ENCODE measurements around the gene ZNF692. TPM values are rescaled to one million over a fixed set of nuclear protein-coding genes. Genes with fewer than 3 reads are reported as not detected.

Gene ZNF692
- total RNA-seq, 1 donor from 2014 or later, result 80.1 TPM

DNA sequence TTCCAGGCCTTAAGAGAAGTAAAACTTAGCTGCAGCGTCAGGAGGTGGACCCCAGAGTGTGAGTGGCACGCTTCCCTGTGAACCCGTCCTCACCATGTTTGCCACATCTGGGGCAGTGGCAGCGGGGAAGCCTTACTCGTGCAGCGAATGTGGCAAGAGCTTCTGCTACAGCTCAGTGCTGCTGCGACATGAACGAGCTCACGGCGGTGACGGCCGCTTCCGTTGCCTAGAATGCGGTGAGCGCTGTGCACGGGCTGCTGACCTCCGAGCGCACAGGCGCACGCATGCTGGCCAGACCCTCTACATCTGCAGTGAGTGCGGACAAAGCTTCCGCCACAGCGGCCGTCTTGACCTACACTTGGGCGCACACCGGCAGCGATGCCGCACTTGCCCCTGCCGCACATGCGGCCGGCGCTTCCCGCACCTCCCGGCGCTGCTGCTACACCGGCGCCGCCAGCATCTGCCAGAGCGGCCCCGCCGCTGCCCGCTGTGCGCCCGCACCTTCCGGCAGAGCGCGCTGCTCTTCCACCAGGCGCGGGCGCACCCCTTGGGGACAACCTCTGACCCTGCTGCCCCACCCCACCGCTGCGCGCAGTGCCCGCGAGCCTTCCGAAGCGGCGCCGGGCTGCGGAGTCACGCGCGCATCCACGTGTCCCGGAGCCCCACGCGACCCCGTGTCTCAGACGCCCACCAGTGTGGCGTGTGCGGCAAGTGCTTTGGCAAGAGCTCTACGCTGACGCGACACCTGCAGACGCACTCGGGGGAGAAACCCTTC is 11.5 kb downstream of the ZNF692 start:
- TF ChIP-seq CTCF (IDR thresholded peaks at IDR 0.05; ENCODE audit: unreplicated experiment), result no peak
- no peak for DNase-seq (ENCODE audit: low spot score in 2 of 2, unreplicated experiment in 2 of 2)
- Mint-ChIP-seq H3K27ac (no peak overlapping the region), H3K4me1 (no peaks in the 10 kb centered on the region), H3K27me3 (ENCODE audit: low read depth) (no peaks in the 10 kb centered on the region), H3K9me3 (no peaks in the 10 kb centered on the region), H3K4me3 (no peak overlapping the region), H3K36me3 (peaks cover 15% of the 10 kb centered on the region)

DNA sequence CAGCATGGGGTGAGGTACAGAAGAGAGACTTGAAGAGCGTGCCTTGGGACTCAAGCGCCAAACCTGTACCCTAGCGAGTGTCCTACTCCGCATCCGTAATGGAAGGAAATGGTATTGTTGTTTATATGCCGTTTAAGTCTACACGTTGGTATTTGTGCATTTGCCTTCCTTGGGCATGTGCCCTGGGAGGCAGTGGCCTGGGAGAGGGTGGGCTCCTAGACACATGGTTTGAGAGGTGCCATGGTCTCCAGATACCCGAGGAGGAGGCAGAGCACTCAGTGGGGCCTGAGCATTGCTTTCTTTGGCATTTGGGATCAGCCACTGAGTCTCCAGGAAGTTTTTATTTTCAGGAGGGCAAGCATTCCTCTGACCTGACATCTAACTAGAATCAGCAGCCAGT is 14.4 kb downstream of the ZNF692 start:
- DNase-seq (ENCODE audit: low spot score in 2 of 2, unreplicated experiment in 2 of 2), result no peak
- Mint-ChIP-seq H3K4me1 (peaks cover 10% of the 10 kb centered on the region), H3K27ac (no peak overlapping the region), H3K36me3 (peaks cover 12% of the 10 kb centered on the region), H3K27me3 (ENCODE audit: low read depth) (no peaks in the 10 kb centered on the region), H3K9me3 (no peaks in the 10 kb centered on the region), H3K4me3 (no peak overlapping the region)
- TF ChIP-seq CTCF (IDR thresholded peaks at IDR 0.05; ENCODE audit: unreplicated experiment), result no peak

DNA sequence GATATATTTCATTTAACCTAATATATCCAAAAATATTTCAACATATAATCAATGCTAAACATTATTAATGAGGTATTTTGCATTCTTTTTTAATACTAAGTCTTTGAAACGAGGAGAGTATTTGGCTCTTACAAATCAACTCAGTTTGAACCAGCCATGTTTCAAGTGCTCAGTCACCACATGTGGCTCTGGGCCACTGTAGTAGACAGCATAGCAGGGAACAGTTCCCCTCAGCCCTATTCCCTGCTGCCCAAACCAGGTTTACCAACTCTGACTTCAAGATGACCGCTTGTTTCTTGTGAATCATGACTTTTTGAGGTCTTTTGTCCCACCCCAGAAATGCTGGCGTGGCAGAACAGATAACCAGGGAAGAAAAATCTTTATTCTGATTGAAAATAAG is 15.2 kb downstream of the ZNF692 start:
- H3K27ac Mint-ChIP-seq, result no peak overlapping the region
- no peaks in the 10 kb centered on the region for H3K27me3 Mint-ChIP-seq (ENCODE audit: low read depth)
- peaks cover 8% of the 10 kb centered on the region for H3K36me3 Mint-ChIP-seq
- H3K4me1 Mint-ChIP-seq, result peaks cover 15% of the 10 kb centered on the region
- no peaks in the 10 kb centered on the region for H3K9me3 Mint-ChIP-seq
- no peak overlapping the region for H3K4me3 Mint-ChIP-seq
- DNase-seq (ENCODE audit: low spot score in 2 of 2, unreplicated experiment in 2 of 2), result no peak
- no peak for TF ChIP-seq CTCF (IDR thresholded peaks at IDR 0.05; ENCODE audit: unreplicated experiment)

DNA sequence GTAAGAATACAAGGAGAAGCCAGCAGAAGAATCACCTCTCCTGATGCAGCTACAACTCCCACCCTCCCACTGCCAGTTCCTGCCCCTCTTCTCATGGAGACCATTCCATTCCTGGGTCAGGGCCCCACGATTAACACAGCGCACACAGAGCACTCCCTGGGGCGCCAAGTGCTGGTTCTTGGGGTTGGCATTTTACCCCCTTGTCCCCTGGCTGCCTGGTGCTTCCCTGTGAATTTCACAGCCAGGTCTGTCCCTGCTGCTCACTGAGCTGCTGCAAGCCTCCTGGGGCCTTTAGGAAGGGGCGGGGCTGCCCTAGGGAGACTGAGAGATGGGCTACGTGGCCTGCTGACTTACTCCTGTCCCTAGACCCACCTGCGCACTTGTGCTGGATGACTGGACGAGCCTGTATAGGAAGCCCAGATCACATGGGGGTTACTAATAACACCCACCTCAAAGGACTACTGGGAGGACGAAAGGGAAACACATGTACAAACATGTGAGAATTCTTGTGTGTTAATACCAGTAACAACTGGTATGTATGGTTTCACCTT is 16.0 kb downstream of the ZNF692 start:
- peaks cover 6% of the 10 kb centered on the region for H3K36me3 Mint-ChIP-seq
- H3K4me1 Mint-ChIP-seq, result peaks cover 15% of the 10 kb centered on the region
- no peaks in the 10 kb centered on the region for H3K27me3 Mint-ChIP-seq (ENCODE audit: low read depth)
- TF ChIP-seq CTCF (IDR thresholded peaks at IDR 0.05; ENCODE audit: unreplicated experiment), result no peak
- no peaks in the 10 kb centered on the region for H3K9me3 Mint-ChIP-seq
- H3K27ac Mint-ChIP-seq, result peak overlapping the region; percentile 76
- H3K4me3 Mint-ChIP-seq, result no peak overlapping the region
- no peak for DNase-seq (ENCODE audit: low spot score in 2 of 2, unreplicated experiment in 2 of 2)

DNA sequence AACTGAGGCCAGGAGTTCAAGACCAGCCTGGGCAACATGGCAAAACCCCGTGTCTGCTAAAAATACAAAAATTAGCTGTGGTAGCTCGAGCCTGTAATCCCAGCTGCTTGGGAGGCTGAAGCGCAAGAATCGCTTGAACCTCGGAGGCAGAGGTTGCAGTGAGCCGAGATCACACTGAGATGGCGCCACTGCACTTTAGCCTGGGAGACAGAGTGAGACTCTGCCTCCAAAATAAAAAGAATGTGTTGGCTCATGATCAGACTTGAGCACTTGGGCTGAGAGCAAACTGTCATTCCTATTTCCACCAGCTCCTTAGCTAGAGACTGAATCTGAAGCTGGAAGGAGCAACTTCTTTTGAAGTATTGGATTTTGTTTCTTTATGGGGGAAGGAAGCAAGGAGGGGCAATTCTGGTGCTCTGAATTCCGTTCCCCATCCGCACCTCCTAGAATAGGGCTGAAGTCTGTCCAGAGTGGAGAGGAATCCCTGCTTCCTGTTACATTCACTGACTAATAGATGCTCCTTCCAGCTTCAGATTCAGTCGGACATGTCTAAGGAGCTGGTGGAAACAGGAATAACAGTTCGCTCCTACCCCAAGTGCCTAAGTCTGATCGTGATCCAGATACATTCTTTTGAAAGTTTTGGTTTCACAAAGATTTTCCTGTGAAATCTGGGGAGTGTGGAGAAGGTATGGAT is 17.0 kb downstream of the ZNF692 start:
- Mint-ChIP-seq H3K27ac (peak overlapping the region; percentile 76), H3K9me3 (no peaks in the 10 kb centered on the region), H3K36me3 (peaks cover 6% of the 10 kb centered on the region), H3K4me1 (peaks cover 15% of the 10 kb centered on the region), H3K4me3 (no peak overlapping the region), H3K27me3 (ENCODE audit: low read depth) (no peaks in the 10 kb centered on the region)
- no peak for DNase-seq (ENCODE audit: low spot score in 2 of 2, unreplicated experiment in 2 of 2)
- peak; percentile 26 for TF ChIP-seq CTCF (IDR thresholded peaks at IDR 0.05; ENCODE audit: unreplicated experiment)

All from mesothelial cell of epicardium (in vitro differentiated cells).